Chondrocyte (in vitro differentiated cells): ENCODE data around the gene SPTB. TPM values are rescaled to one million over a fixed set of nuclear protein-coding genes. Genes with fewer than 3 reads are reported as not detected.

Experiments used
- DNase-seq: peaks from one replicate; pipeline ENCODE4 v3.0.0; 2021; ENCODE audit warnings: mixed read lengths, low spot score
- H3K27ac Mint-ChIP-seq: one replicate; pipeline ENCODE4 v1.8.0; 2021; ENCODE audit warnings: mild to moderate bottlenecking, moderate library complexity, mixed read lengths; ENCODE audit not compliant: unreplicated experiment
- H3K27me3 Mint-ChIP-seq: 2 replicates; pipeline ENCODE4 v1.8.0; 2021; ENCODE audit warnings: low read depth, mixed read lengths
- H3K36me3 Mint-ChIP-seq: 2 replicates; pipeline ENCODE4 v1.8.0; 2021; ENCODE audit warnings: low read depth, mixed read lengths
- H3K4me1 Mint-ChIP-seq: 2 replicates; pipeline ENCODE4 v1.8.0; 2021; ENCODE audit warnings: low read depth, mild to moderate bottlenecking, mixed read lengths
- H3K4me3 Mint-ChIP-seq: one replicate; pipeline ENCODE4 v1.8.0; 2021; ENCODE audit warnings: mild to moderate bottlenecking, moderate library complexity, mixed read lengths; ENCODE audit not compliant: unreplicated experiment
- H3K9me3 Mint-ChIP-seq: 2 replicates; pipeline ENCODE4 v1.8.0; 2021; ENCODE audit warnings: low read depth, mixed read lengths
- CTCF ChIP-seq: fragments of 200-600 bp; sonication (generic); IDR thresholded peaks from 2 replicates; pipeline ENCODE4 v1.5.0; 2021; ENCODE audit warnings: antibody characterized with exemption, mild to moderate bottlenecking, moderate library complexity
- total RNA-seq: library from RNA; stranded (reverse); gene quantifications from 3 replicates; pipeline ENCODE4 v1.2.1, GENCODE V29; 2021

The SPTB gene
- total RNA-seq, 1 donor from 2014 or later, result 7.2 TPM

GRCh38 chr14:64828071-64828470 lies 51.6 kb downstream of the SPTB start:
- Mint-ChIP-seq H3K36me3 (no peaks in the 10 kb centered on the region), H3K4me1 (peaks cover 4% of the 10 kb centered on the region), H3K27me3 (peaks cover 6% of the 10 kb centered on the region), H3K27ac (no peak overlapping the region), H3K9me3 (no peaks in the 10 kb centered on the region), H3K4me3 (no peak overlapping the region)
- no peak for DNase-seq
- TF ChIP-seq CTCF, result no peak

GRCh38 chr14:64826845-64827244 lies 52.9 kb downstream of the SPTB start:
- DNase-seq, result no peak
- no peak for TF ChIP-seq CTCF
- Mint-ChIP-seq H3K4me3 (no peak overlapping the region), H3K27me3 (peaks cover 6% of the 10 kb centered on the region), H3K36me3 (no peaks in the 10 kb centered on the region), H3K4me1 (peaks cover 10% of the 10 kb centered on the region), H3K27ac (no peak overlapping the region), H3K9me3 (no peaks in the 10 kb centered on the region)

- Mint-ChIP-seq H3K27me3 (peaks cover 6% of the 10 kb centered on the region), H3K36me3 (no peaks in the 10 kb centered on the region), H3K4me3 (no peak overlapping the region), H3K27ac (no peak overlapping the region), H3K4me1 (peaks cover 15% of the 10 kb centered on the region), H3K9me3 (no peaks in the 10 kb centered on the region)
- TF ChIP-seq CTCF, result no peak
- DNase-seq, result no peak
Measured at GRCh38 chr14:64826333-64826732, 53.4 kb downstream of the SPTB start.

GRCh38 chr14:64825509-64825908 lies 54.2 kb downstream of the SPTB start:
- no peak overlapping the region for H3K27ac Mint-ChIP-seq
- peaks cover 6% of the 10 kb centered on the region for H3K27me3 Mint-ChIP-seq
- peaks cover 15% of the 10 kb centered on the region for H3K4me1 Mint-ChIP-seq
- no peaks in the 10 kb centered on the region for H3K9me3 Mint-ChIP-seq
- DNase-seq, result no peak
- TF ChIP-seq CTCF, result no peak
- no peaks in the 10 kb centered on the region for H3K36me3 Mint-ChIP-seq
- no peak overlapping the region for H3K4me3 Mint-ChIP-seq

- no peak for DNase-seq
- Mint-ChIP-seq H3K27me3 (peaks cover 6% of the 10 kb centered on the region), H3K36me3 (no peaks in the 10 kb centered on the region), H3K9me3 (no peaks in the 10 kb centered on the region), H3K4me3 (no peak overlapping the region), H3K27ac (no peak overlapping the region), H3K4me1 (peaks cover 15% of the 10 kb centered on the region)
- TF ChIP-seq CTCF, result no peak
Measured at GRCh38 chr14:64825006-64825405, 54.7 kb downstream of the SPTB start.
